HEK293 (cell line): Measurements from ENCODE around the gene SLC1A2.

Source experiments
- CTCF ChIA-PET: fragments of 350-600 bp; formaldehyde crosslinking; extraction: SDS; loops from one replicate; lab custom pipeline; 2021; ENCODE audit warnings: antibody characterized with exemption; lab: Yijun Ruan, JAX
- POLR2A ChIA-PET: fragments of 300-600 bp; formaldehyde crosslinking; extraction: SDS; loops from one replicate; lab custom pipeline; 2020; ENCODE audit warnings: antibody characterized with exemption, inconsistent platforms; lab: Yijun Ruan, JAX
- H3K27ac ChIP-seq: fragments of 200-500 bp; sonication (Bioruptor generic); 2 replicates; pipeline ENCODE4 v1.5.1; 2014; ENCODE audit warnings: low read depth, low read length, control low read depth, inconsistent platforms; ENCODE audit errors: extremely low read depth
- H3K36me3 ChIP-seq, 2 experiments: fragments of 200-500 bp in 1 of 2; sonication (Bioruptor generic) in 1 of 2; 1 replicate in 1 of 2; 2 replicates in 1 of 2; pipeline ENCODE4 v1.5.1; 2014 to 2017; ENCODE audit warnings: inconsistent platforms in 2 of 2, low read length in 2 of 2; ENCODE audit not compliant: control insufficient read depth in 2 of 2, insufficient read depth in 1 of 2
- H3K4me1 ChIP-seq: fragments of 200-500 bp; sonication (Bioruptor generic); 2 replicates; pipeline ENCODE4 v1.5.1; 2014; ENCODE audit warnings: mild to moderate bottlenecking, low read length, inconsistent platforms; ENCODE audit not compliant: control insufficient read depth, insufficient read depth
- H3K4me3 ChIP-seq: 2 replicates; pipeline ENCODE4 v1.5.1; 2011; ENCODE audit warnings: low read depth, mild to moderate bottlenecking, control low read depth, low read length, moderate library complexity
- H3K9me3 ChIP-seq: fragments of 200-500 bp; sonication (Bioruptor generic); 2 replicates; pipeline ENCODE4 v1.5.1; 2014; ENCODE audit warnings: low read depth, low read length, inconsistent platforms; ENCODE audit not compliant: control insufficient read depth, insufficient read depth
- BCL11A ChIP-seq: fragments of 450-650 bp; formaldehyde crosslinking; IDR thresholded peaks from 2 replicates; pipeline ENCODE4 v1.5.1; 2016; ENCODE audit warnings: low read depth, missing biosample characterization, missing genetic modification characterization
- FEZF1 ChIP-seq: fragments of 450-650 bp; formaldehyde crosslinking; IDR thresholded peaks from 2 replicates; pipeline ENCODE4 v1.5.1; 2016; ENCODE audit warnings: missing biosample characterization, missing genetic modification characterization
- GLI2 ChIP-seq: fragments of 450-650 bp; formaldehyde crosslinking; IDR thresholded peaks from 2 replicates; pipeline ENCODE4; 2017; ENCODE audit warnings: missing biosample characterization, missing genetic modification characterization, low read depth, borderline replicate concordance
- HOXC10 ChIP-seq: sonication (generic); formaldehyde crosslinking; IDR thresholded peaks from 2 replicates; pipeline ENCODE4 v1.8.1; 2023; ENCODE audit warnings: mild to moderate bottlenecking, missing genetic modification reagents
- KLF9 ChIP-seq: fragments of 450-650 bp; formaldehyde crosslinking; IDR thresholded peaks from 2 replicates; pipeline ENCODE4 v1.5.1; 2016; ENCODE audit warnings: missing biosample characterization, missing genetic modification characterization, low read depth
- RBAK ChIP-seq: fragments of 450-650 bp; formaldehyde crosslinking; IDR thresholded peaks from 2 replicates; pipeline ENCODE4 v1.5.1; 2016; ENCODE audit warnings: missing biosample characterization, missing genetic modification characterization
- REPIN1 ChIP-seq: fragments of 450-650 bp; formaldehyde crosslinking; IDR thresholded peaks from 2 replicates; pipeline ENCODE4 v1.5.1; 2017; ENCODE audit warnings: missing biosample characterization, missing genetic modification characterization, low read depth
- SALL2 ChIP-seq: fragments of 450-650 bp; formaldehyde crosslinking; IDR thresholded peaks from 2 replicates; pipeline ENCODE4 v1.5.0; 2017; ENCODE audit warnings: missing biosample characterization, mild to moderate bottlenecking, missing genetic modification characterization, borderline replicate concordance
- TRIM28 ChIP-seq: IDR thresholded peaks from 2 replicates; pipeline ENCODE4 v1.6.1; 2011; ENCODE audit warnings: low read length, control low read depth, borderline replicate concordance
- ZBTB20 ChIP-seq: fragments of 450-650 bp; formaldehyde crosslinking; IDR thresholded peaks from 2 replicates; pipeline ENCODE4 v1.5.1; 2016; ENCODE audit warnings: missing biosample characterization, missing genetic modification characterization
- ZBTB21 ChIP-seq: fragments of 450-650 bp; formaldehyde crosslinking; IDR thresholded peaks from 2 replicates; pipeline ENCODE4 v1.5.1; 2017; ENCODE audit warnings: missing biosample characterization, missing genetic modification characterization
- ZBTB8A ChIP-seq: fragments of 450-650 bp; formaldehyde crosslinking; IDR thresholded peaks from 2 replicates; pipeline ENCODE4 v1.5.1; 2016; ENCODE audit warnings: missing biosample characterization, missing genetic modification characterization
- ZNF132 ChIP-seq: fragments of 450-650 bp; formaldehyde crosslinking; IDR thresholded peaks from 2 replicates; pipeline ENCODE4 v1.5.1; 2017; ENCODE audit warnings: missing biosample characterization, missing genetic modification characterization, borderline replicate concordance
- ZNF221 ChIP-seq: fragments of 450-650 bp; formaldehyde crosslinking; IDR thresholded peaks from 2 replicates; pipeline ENCODE4 v1.5.1; 2017; ENCODE audit warnings: missing biosample characterization, missing genetic modification characterization, borderline replicate concordance
- ZNF366 ChIP-seq: fragments of 450-650 bp; formaldehyde crosslinking; conservative IDR thresholded peaks from 2 replicates; pipeline ENCODE4 v1.5.1; 2016; ENCODE audit warnings: missing biosample characterization, missing genetic modification characterization
- ZNF404 ChIP-seq: fragments of 450-650 bp; formaldehyde crosslinking; IDR thresholded peaks from 2 replicates; pipeline ENCODE4 v1.5.1; 2017; ENCODE audit warnings: missing biosample characterization, missing genetic modification characterization
- ZNF48 ChIP-seq: fragments of 450-650 bp; formaldehyde crosslinking; IDR thresholded peaks from 2 replicates; pipeline ENCODE4 v1.5.1; 2016; ENCODE audit warnings: missing biosample characterization, missing genetic modification characterization
- ZNF548 ChIP-seq: fragments of 450-650 bp; formaldehyde crosslinking; IDR thresholded peaks from 2 replicates; pipeline ENCODE4 v1.5.1; 2016; ENCODE audit warnings: missing biosample characterization, missing genetic modification characterization
- ZNF549 ChIP-seq: fragments of 450-650 bp; IDR thresholded peaks from 2 replicates; pipeline ENCODE4 v1.5.1; 2018; ENCODE audit warnings: missing biosample characterization, missing genetic modification characterization, mild to moderate bottlenecking, inconsistent platforms, moderate library complexity
- ZNF555 ChIP-seq: fragments of 450-650 bp; formaldehyde crosslinking; conservative IDR thresholded peaks from 2 replicates; pipeline ENCODE4 v1.5.1; 2017; ENCODE audit warnings: missing biosample characterization, mild to moderate bottlenecking, missing genetic modification characterization, inconsistent platforms
- ZNF596 ChIP-seq: fragments of 450-650 bp; IDR thresholded peaks from 2 replicates; pipeline ENCODE4 v1.5.0; 2018; ENCODE audit warnings: missing biosample characterization, mild to moderate bottlenecking, missing genetic modification characterization, moderate library complexity
- ZNF623 ChIP-seq: fragments of 450-650 bp; formaldehyde crosslinking; IDR thresholded peaks from 2 replicates; pipeline ENCODE4 v1.5.1; 2016; ENCODE audit warnings: missing biosample characterization, missing genetic modification characterization
- ZNF777 ChIP-seq: fragments of 450-650 bp; formaldehyde crosslinking; IDR thresholded peaks from 2 replicates; pipeline ENCODE4 v1.5.1; 2017; ENCODE audit warnings: missing biosample characterization, missing genetic modification characterization, borderline replicate concordance
- ZNF843 ChIP-seq: fragments of 450-650 bp; formaldehyde crosslinking; IDR thresholded peaks from 2 replicates; pipeline ENCODE4 v1.5.1; 2016; ENCODE audit warnings: missing biosample characterization, missing genetic modification characterization
- ZSCAN16 ChIP-seq: fragments of 450-650 bp; formaldehyde crosslinking; IDR thresholded peaks from 2 replicates; pipeline ENCODE4 v1.5.1; 2016; ENCODE audit warnings: missing biosample characterization, missing genetic modification characterization
- TF ChIP-seq, protein P1 (sequence below): IDR thresholded peaks from 2 replicates; pipeline ENCODE4 v1.6.1; 2011; ENCODE audit warnings: mild to moderate bottlenecking, low read depth, low read length, borderline replicate concordance
- TF ChIP-seq, protein P2 (sequence below): fragments of 450-650 bp; formaldehyde crosslinking; IDR thresholded peaks from 2 replicates; pipeline ENCODE4 v1.5.1; 2017; ENCODE audit warnings: missing biosample characterization, missing genetic modification characterization
- TF ChIP-seq, protein P3 (sequence below): fragments of 450-650 bp; formaldehyde crosslinking; IDR thresholded peaks from 2 replicates; pipeline ENCODE4 v1.5.1; 2016; ENCODE audit warnings: missing biosample characterization, missing genetic modification characterization
- TF ChIP-seq, protein P4 (sequence below): fragments of 450-650 bp; formaldehyde crosslinking; IDR thresholded peaks from 2 replicates; pipeline ENCODE4 v1.5.1; 2016; ENCODE audit warnings: missing biosample characterization, missing genetic modification characterization
- TF ChIP-seq, protein P5 (sequence below): fragments of 450-650 bp; formaldehyde crosslinking; IDR thresholded peaks from 2 replicates; pipeline ENCODE4 v1.5.1; 2017; ENCODE audit warnings: missing biosample characterization, mild to moderate bottlenecking, missing genetic modification characterization, moderate library complexity

Gene SLC1A2

DNA sequence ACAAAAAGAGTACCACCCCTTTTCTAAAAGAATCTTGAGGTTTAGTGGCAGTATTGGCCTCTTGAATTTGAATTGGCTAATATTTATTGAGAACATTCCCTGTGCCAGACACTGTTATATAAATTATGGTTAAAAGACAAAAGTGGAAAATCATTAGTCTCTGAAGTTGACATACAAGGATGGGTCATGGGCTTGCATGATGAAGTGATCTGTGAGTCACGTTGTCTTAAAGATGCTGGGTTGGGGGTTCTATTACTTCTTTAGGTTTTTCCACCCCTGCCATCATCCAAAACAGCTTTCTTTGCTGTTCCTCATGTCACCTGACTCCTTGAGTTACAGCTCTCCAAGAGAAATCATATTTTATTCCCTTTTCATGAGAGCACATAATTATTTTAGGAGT, 195.4 kb downstream of the SLC1A2 start:
- TF ChIP-seq RBAK (tag by site-specific recombination) (no peak), SALL2 (tag by site-specific recombination) (no peak), BCL11A (no peak), ZNF366 (tag by site-specific recombination) (no peak), ZNF132 (tag by site-specific recombination) (no peak), ZNF777 (tag by site-specific recombination) (no peak), ZBTB21 (tag by site-specific recombination) (no peak), ZNF555 (tag by site-specific recombination) (no peak), ZNF549 (tag by site-specific recombination) (no peak), KLF9 (no peak), GLI2 (tag by site-specific recombination) (no peak), ZNF221 (tag by site-specific recombination) (no peak), ZBTB8A (tag by site-specific recombination) (no peak), TRIM28 (no peak), ZNF48 (tag by site-specific recombination) (no peak)
- TF ChIP-seq, protein P1, sequence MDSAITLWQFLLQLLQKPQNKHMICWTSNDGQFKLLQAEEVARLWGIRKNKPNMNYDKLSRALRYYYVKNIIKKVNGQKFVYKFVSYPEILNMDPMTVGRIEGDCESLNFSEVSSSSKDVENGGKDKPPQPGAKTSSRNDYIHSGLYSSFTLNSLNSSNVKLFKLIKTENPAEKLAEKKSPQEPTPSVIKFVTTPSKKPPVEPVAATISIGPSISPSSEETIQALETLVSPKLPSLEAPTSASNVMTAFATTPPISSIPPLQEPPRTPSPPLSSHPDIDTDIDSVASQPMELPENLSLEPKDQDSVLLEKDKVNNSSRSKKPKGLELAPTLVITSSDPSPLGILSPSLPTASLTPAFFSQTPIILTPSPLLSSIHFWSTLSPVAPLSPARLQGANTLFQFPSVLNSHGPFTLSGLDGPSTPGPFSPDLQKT = no peak
- TF ChIP-seq, protein P2, sequence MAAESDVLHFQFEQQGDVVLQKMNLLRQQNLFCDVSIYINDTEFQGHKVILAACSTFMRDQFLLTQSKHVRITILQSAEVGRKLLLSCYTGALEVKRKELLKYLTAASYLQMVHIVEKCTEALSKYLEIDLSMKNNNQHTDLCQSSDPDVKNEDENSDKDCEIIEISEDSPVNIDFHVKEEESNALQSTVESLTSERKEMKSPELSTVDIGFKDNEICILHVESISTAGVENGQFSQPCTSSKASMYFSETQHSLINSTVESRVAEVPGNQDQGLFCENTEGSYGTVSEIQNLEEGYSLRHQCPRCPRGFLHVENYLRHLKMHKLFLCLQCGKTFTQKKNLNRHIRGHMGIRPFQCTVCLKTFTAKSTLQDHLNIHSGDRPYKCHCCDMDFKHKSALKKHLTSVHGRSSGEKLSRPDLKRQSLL = no peak
- TF ChIP-seq, protein P3, sequence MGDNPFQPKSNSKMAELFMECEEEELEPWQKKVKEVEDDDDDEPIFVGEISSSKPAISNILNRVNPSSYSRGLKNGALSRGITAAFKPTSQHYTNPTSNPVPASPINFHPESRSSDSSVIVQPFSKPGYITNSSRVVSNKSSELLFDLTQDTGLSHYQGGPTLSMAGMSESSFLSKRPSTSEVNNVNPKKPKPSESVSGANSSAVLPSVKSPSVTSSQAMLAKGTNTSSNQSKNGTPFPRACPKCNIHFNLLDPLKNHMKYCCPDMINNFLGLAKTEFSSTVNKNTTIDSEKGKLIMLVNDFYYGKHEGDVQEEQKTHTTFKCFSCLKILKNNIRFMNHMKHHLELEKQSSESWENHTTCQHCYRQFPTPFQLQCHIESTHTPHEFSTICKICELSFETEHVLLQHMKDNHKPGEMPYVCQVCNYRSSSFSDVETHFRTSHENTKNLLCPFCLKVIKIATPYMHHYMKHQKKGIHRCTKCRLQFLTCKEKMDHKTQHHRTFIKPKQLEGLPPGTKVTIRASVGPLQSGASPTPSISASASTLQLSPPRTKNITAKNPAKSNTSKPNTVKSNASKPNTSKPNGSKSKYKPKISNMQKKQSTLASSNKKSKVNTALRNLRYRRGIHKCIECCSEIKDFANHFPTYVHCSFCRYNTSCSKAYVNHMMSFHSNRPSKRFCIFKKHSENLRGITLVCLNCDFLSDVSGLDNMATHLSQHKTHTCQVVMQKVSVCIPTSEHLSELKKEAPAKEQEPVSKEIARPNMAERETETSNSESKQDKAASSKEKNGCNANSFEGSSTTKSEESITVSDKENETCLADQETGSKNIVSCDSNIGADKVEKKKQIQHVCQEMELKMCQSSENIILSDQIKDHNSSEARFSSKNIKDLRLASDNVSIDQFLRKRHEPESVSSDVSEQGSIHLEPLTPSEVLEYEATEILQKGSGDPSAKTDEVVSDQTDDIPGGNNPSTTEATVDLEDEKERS = no peak
- TF ChIP-seq, protein P4, sequence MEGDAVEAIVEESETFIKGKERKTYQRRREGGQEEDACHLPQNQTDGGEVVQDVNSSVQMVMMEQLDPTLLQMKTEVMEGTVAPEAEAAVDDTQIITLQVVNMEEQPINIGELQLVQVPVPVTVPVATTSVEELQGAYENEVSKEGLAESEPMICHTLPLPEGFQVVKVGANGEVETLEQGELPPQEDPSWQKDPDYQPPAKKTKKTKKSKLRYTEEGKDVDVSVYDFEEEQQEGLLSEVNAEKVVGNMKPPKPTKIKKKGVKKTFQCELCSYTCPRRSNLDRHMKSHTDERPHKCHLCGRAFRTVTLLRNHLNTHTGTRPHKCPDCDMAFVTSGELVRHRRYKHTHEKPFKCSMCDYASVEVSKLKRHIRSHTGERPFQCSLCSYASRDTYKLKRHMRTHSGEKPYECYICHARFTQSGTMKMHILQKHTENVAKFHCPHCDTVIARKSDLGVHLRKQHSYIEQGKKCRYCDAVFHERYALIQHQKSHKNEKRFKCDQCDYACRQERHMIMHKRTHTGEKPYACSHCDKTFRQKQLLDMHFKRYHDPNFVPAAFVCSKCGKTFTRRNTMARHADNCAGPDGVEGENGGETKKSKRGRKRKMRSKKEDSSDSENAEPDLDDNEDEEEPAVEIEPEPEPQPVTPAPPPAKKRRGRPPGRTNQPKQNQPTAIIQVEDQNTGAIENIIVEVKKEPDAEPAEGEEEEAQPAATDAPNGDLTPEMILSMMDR = no peak
- Histone ChIP-seq H3K4me3 (no peak overlapping the region), H3K9me3 (no peaks in the 10 kb centered on the region), H3K27ac (no peak overlapping the region), H3K4me1 (no peaks in the 10 kb centered on the region), H3K36me3 (no peaks in the 10 kb centered on the region)
- POLR2A ChIA-PET = no interaction called here
- CTCF ChIA-PET = no interaction called here

DNA sequence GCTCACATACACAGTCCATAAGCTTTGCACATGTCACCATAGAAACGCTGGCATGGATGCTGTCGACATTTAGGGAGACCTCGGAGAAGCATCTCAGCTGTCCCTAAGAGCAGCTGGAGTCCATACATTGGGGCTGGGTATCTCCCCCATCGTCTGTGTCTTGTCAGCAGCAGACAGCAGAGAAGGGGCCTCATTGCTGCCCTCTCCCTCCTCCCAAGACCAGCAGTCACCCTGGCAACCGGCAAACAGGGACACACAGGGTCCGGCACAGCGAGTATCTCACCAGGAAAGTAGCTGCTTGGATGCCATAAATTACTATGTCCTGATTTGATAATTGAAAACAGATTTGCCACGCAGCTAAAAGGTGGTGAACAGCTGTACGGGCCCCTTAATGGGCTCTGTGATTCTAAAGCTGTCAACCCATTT, 196.0 kb downstream of the SLC1A2 start:
- H3K4me1 ChIP-seq = no peaks in the 10 kb centered on the region
- no peak overlapping the region for H3K27ac ChIP-seq
- POLR2A ChIA-PET = no interaction called here
- no peaks in the 10 kb centered on the region for H3K9me3 ChIP-seq
- H3K4me3 ChIP-seq = no peak overlapping the region
- CTCF ChIA-PET = no interaction called here
- TF ChIP-seq ZSCAN16 (no peak), FEZF1 (no peak), REPIN1 (tag by site-specific recombination) (no peak), ZNF366 (tag by site-specific recombination) (no peak), ZNF404 (no peak), ZNF596 (tag by site-specific recombination) (no peak), ZNF623 (tag by site-specific recombination) (no peak), ZNF843 (tag by site-specific recombination) (no peak), HOXC10 (CRISPR knock-in tag) (no peak), ZBTB20 (no peak), ZNF548 (tag by site-specific recombination) (no peak)
- TF ChIP-seq, protein P5, sequence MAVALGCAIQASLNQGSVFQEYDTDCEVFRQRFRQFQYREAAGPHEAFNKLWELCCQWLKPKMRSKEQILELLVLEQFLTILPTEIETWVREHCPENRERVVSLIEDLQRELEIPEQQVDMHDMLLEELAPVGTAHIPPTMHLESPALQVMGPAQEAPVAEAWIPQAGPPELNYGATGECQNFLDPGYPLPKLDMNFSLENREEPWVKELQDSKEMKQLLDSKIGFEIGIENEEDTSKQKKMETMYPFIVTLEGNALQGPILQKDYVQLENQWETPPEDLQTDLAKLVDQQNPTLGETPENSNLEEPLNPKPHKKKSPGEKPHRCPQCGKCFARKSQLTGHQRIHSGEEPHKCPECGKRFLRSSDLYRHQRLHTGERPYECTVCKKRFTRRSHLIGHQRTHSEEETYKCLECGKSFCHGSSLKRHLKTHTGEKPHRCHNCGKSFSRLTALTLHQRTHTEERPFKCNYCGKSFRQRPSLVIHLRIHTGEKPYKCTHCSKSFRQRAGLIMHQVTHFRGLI = no peak
- H3K36me3 ChIP-seq = no peaks in the 10 kb centered on the region
